NT2/D1 (cell line): Measurements from ENCODE around the gene ZNF689.

ENCODE experiments used
- DNase-seq: peaks from one replicate; pipeline ENCODE4 v3.0.0-alpha.2; 2011; ENCODE audit warnings: low read depth, low spot score
- H3K27me3 ChIP-seq: 2 replicates; pipeline ENCODE4 v1.6.0; 2011; ENCODE audit warnings: mild to moderate bottlenecking; ENCODE audit not compliant: insufficient read length, insufficient read depth
- H3K36me3 ChIP-seq: 2 replicates; pipeline ENCODE4 v1.6.1; 2011; ENCODE audit warnings: mild to moderate bottlenecking, low read length, mixed read lengths; ENCODE audit not compliant: insufficient read depth, insufficient read length
- H3K4me1 ChIP-seq: 2 replicates; pipeline ENCODE4 v1.5.1; 2011; ENCODE audit not compliant: insufficient read depth, insufficient read length
- H3K4me3 ChIP-seq: 2 replicates; pipeline ENCODE4 v1.5.1; 2011; ENCODE audit warnings: low read depth; ENCODE audit not compliant: insufficient read length
- H3K9ac ChIP-seq: 2 replicates; pipeline ENCODE4 v1.6.0; 2011; ENCODE audit warnings: low read depth; ENCODE audit not compliant: insufficient read length
- H3K9me3 ChIP-seq: 2 replicates; pipeline ENCODE4 v1.5.1; 2011; ENCODE audit warnings: mild to moderate bottlenecking, low read length; ENCODE audit not compliant: insufficient read depth
- SUZ12 ChIP-seq: IDR thresholded peaks from 2 replicates; pipeline ENCODE4 v1.6.1; 2011; ENCODE audit not compliant: insufficient read length, insufficient read depth; ENCODE audit errors: extremely low read depth
- YY1 ChIP-seq: IDR thresholded peaks from 2 replicates; pipeline ENCODE4 v1.6.1; 2011; ENCODE audit not compliant: insufficient read length, insufficient read depth
- ZNF274 ChIP-seq: IDR thresholded peaks from 2 replicates; pipeline ENCODE4 v1.6.1; 2011; ENCODE audit warnings: mild to moderate bottlenecking, low read depth, low read length

Gene ZNF689

GRCh38 chr16:30655815-30656347, 45.7 kb upstream of the ZNF689 start:
- TF ChIP-seq ZNF274 (no peak), YY1 (no peak), SUZ12 (no peak)
- H3K9ac ChIP-seq = no peak overlapping the region
- H3K4me1 ChIP-seq = peaks cover 6% of the 10 kb centered on the region
- no peak overlapping the region for H3K4me3 ChIP-seq
- no peaks in the 10 kb centered on the region for H3K9me3 ChIP-seq
- no peak for DNase-seq
- H3K27me3 ChIP-seq = peaks cover 25% of the 10 kb centered on the region
- H3K36me3 ChIP-seq = peaks cover 51% of the 10 kb centered on the region

GRCh38 chr16:30654856-30655255, 44.7 kb upstream of the ZNF689 start:
- H3K9me3 ChIP-seq = no peaks in the 10 kb centered on the region
- peaks cover 16% of the 10 kb centered on the region for H3K27me3 ChIP-seq
- no peak for DNase-seq
- no peak overlapping the region for H3K9ac ChIP-seq
- peaks cover 44% of the 10 kb centered on the region for H3K36me3 ChIP-seq
- H3K4me3 ChIP-seq = no peak overlapping the region
- no peaks in the 10 kb centered on the region for H3K4me1 ChIP-seq
- TF ChIP-seq YY1 (no peak), SUZ12 (no peak), ZNF274 (no peak)

GRCh38 chr16:30652718-30653117, 42.5 kb upstream of the ZNF689 start:
- Histone ChIP-seq H3K4me3 (no peak overlapping the region), H3K9me3 (no peaks in the 10 kb centered on the region), H3K36me3 (peaks cover 44% of the 10 kb centered on the region), H3K27me3 (peaks cover 16% of the 10 kb centered on the region), H3K9ac (no peak overlapping the region), H3K4me1 (no peaks in the 10 kb centered on the region)
- no peak for DNase-seq
- no peak for TF ChIP-seq SUZ12
- no peak for TF ChIP-seq ZNF274

DNA sequence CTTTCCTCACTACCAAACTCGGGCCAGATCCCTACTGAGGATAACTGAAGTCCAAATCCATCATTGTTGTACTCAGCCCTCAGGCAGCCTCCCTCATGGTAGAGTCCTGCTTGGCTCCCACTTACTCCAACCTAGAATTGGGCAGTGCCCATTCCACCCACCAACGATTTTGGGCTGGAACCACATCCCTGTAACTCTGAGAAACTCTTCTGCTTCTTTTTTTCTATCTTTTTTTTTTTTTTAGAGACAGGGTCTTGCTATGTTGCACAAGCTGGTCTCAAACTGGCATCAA, 41.8 kb upstream of the ZNF689 start:
- Histone ChIP-seq H3K4me1 (no peaks in the 10 kb centered on the region), H3K9ac (peak overlapping the region; percentile 86)
- TF ChIP-seq YY1 (no peak), SUZ12 (no peak), ZNF274 (no peak)

GRCh38 chr16:30651124-30652004, 41.2 kb upstream of the ZNF689 start:
- TF ChIP-seq SUZ12 (no peak), YY1 (no peak), ZNF274 (no peak)
- Histone ChIP-seq H3K36me3 (peaks cover 39% of the 10 kb centered on the region), H3K4me1 (no peaks in the 10 kb centered on the region), H3K9me3 (no peaks in the 10 kb centered on the region), H3K4me3 (peak overlapping the region; percentile 84), H3K9ac (peak overlapping the region; percentile 86), H3K27me3 (peaks cover 13% of the 10 kb centered on the region)
- DNase-seq = peak; percentile 52

More for the DNA sequence above, 41.8 kb upstream of the ZNF689 start:
- Histone ChIP-seq H3K27me3 (peaks cover 13% of the 10 kb centered on the region), H3K4me3 (peak overlapping the region; percentile 60), H3K36me3 (peaks cover 44% of the 10 kb centered on the region), H3K9me3 (no peaks in the 10 kb centered on the region)
- DNase-seq = no peak

GRCh38 chr16:30650369-30651123, 40.4 kb upstream of the ZNF689 start, which contains the start of gene PRR14:
Gene PRR14, plus strand, starts transcription at chr16:30650960. Its CDS starts 686 bp downstream, at chr16:30651646.
- H3K9ac ChIP-seq = peak within 1 kb of the TSS; percentile 86
- H3K27me3 ChIP-seq = peaks cover 13% of the 10 kb centered on the region
- peak within 1 kb of the TSS; percentile 84 for H3K4me3 ChIP-seq
- no peaks in the 10 kb centered on the region for H3K9me3 ChIP-seq
- peak; percentile 99 for DNase-seq
- TF ChIP-seq ZNF274 (no peak), YY1 (peak; percentile 99), SUZ12 (no peak)
- peaks cover 31% of the 10 kb centered on the region for H3K36me3 ChIP-seq
- no peaks in the 10 kb centered on the region for H3K4me1 ChIP-seq

GRCh38 chr16:30649725-30650368, 39.7 kb upstream of the ZNF689 start:
- Histone ChIP-seq H3K9me3 (no peaks in the 10 kb centered on the region), H3K27me3 (peaks cover 13% of the 10 kb centered on the region), H3K4me1 (no peaks in the 10 kb centered on the region), H3K9ac (peak overlapping the region; percentile 81), H3K4me3 (peak overlapping the region; percentile 44), H3K36me3 (peaks cover 24% of the 10 kb centered on the region)
- DNase-seq = no peak
- no peak for TF ChIP-seq ZNF274
- TF ChIP-seq YY1 = no peak
- TF ChIP-seq SUZ12 = no peak
